OCI-LY1 (cell line): ENCODE results near the gene TET3.

Source experiments
- CTCF ChIP-seq: fragments of 200-600 bp; sonication (generic), shearing (Covaris generic); IDR thresholded peaks from 2 replicates; pipeline ENCODE4 v1.5.1; 2017; ENCODE audit warnings: mild to moderate bottlenecking, antibody characterized with exemption, low read length, moderate library complexity, mixed read lengths
- EZH2 ChIP-seq: fragments of 200-600 bp; sonication (generic), shearing (Covaris generic); IDR thresholded peaks from 2 replicates; pipeline ENCODE4 v1.8.0; 2017; ENCODE audit warnings: borderline replicate concordance, mixed run types, mild to moderate bottlenecking, antibody characterized with exemption, low read length, moderate library complexity, mixed read lengths

GRCh38 chr2:73995810-73996209 is 11.1 kb downstream of the TET3 start:
- TF ChIP-seq CTCF = peak; percentile 38; the same call in 1 of the 2 replicates
- no peak for TF ChIP-seq EZH2
